HL-60 (cell line): ENCODE data around the gene USP8.

Source experiments
- CTCF ChIP-seq: IDR thresholded peaks from one replicate; pipeline ENCODE4 v1.5.1; 2011; ENCODE audit warnings: low read length, control low read depth, inconsistent platforms; ENCODE audit not compliant: insufficient read depth
- GABPA ChIP-seq: IDR thresholded peaks from 2 replicates; pipeline ENCODE4 v1.6.1; 2012; ENCODE audit warnings: low read depth

- TF ChIP-seq CTCF (no peak), GABPA (no peak)
Measured at GRCh38 chr15:50531766-50532165, 107.6 kb downstream of the USP8 start.
